WERI-Rb-1 (cell line): ENCODE data around the gene PLEKHH1.

ENCODE experiments used
- DNase-seq: peaks from one replicate; pipeline ENCODE4 v3.0.0-alpha.2; 2020
- H3K27ac ChIP-seq: fragments of 250-450 bp; sonication (Bioruptor Pico); 2 replicates; pipeline ENCODE4 v1.5.1; 2020; ENCODE audit warnings: mild to moderate bottlenecking, moderate library complexity
- H3K27me3 ChIP-seq: fragments of 250-450 bp; sonication (Bioruptor Pico); 2 replicates; pipeline ENCODE4 v1.5.1; 2021; ENCODE audit warnings: mild to moderate bottlenecking, low read depth, moderate library complexity; ENCODE audit not compliant: insufficient read depth, severe bottlenecking
- H3K36me3 ChIP-seq: fragments of 250-450 bp; sonication (Bioruptor Pico); 2 replicates; pipeline ENCODE4 v1.5.1; 2020; ENCODE audit warnings: mild to moderate bottlenecking, moderate library complexity
- H3K4me3 ChIP-seq: 2 replicates; pipeline ENCODE4 v1.5.1; 2011; ENCODE audit warnings: low read depth, mild to moderate bottlenecking, control low read depth, low read length
- H3K9me3 ChIP-seq: fragments of 250-450 bp; sonication (Bioruptor Pico); 2 replicates; pipeline ENCODE4 v1.5.1; 2021; ENCODE audit warnings: mild to moderate bottlenecking, moderate library complexity; ENCODE audit not compliant: severe bottlenecking
- CTCF ChIP-seq: IDR thresholded peaks from 2 replicates; pipeline ENCODE4 v1.5.1; 2011; ENCODE audit warnings: low read depth, mild to moderate bottlenecking, control low read depth, inconsistent platforms, low read length

The PLEKHH1 gene

GRCh38 chr14:67493092-67493717 is 39.9 kb upstream of the PLEKHH1 start:
- no peaks in the 10 kb centered on the region for H3K27me3 ChIP-seq
- no peak overlapping the region for H3K4me3 ChIP-seq
- H3K27ac ChIP-seq: no peak overlapping the region; the same call in 1 of the 2 replicates
- TF ChIP-seq CTCF: no peak
- H3K36me3 ChIP-seq: no peaks in the 10 kb centered on the region
- peaks cover 15% of the 10 kb centered on the region for H3K9me3 ChIP-seq
- no peak for DNase-seq

- peaks cover 15% of the 10 kb centered on the region for H3K9me3 ChIP-seq
- H3K27me3 ChIP-seq: no peaks in the 10 kb centered on the region
- H3K27ac ChIP-seq: no peak overlapping the region
- no peaks in the 10 kb centered on the region for H3K36me3 ChIP-seq
- no peak for TF ChIP-seq CTCF
- no peak for DNase-seq
- H3K4me3 ChIP-seq: no peak overlapping the region
These were observed 37.3 kb upstream of the PLEKHH1 start for GRCh38 chr14:67495827-67496226.

- no peak for DNase-seq
- no peaks in the 10 kb centered on the region for H3K36me3 ChIP-seq
- H3K27me3 ChIP-seq: no peaks in the 10 kb centered on the region
- H3K9me3 ChIP-seq: peaks cover 15% of the 10 kb centered on the region
- no peak overlapping the region for H3K4me3 ChIP-seq
- TF ChIP-seq CTCF: no peak
- no peak overlapping the region for H3K27ac ChIP-seq
These were observed 35.9 kb upstream of the PLEKHH1 start for GRCh38 chr14:67497216-67497615.

GRCh38 chr14:67497716-67498115 is 35.4 kb upstream of the PLEKHH1 start:
- no peaks in the 10 kb centered on the region for H3K36me3 ChIP-seq
- TF ChIP-seq CTCF: no peak
- no peak overlapping the region for H3K27ac ChIP-seq
- H3K27me3 ChIP-seq: no peaks in the 10 kb centered on the region
- no peak overlapping the region for H3K4me3 ChIP-seq
- no peak for DNase-seq
- H3K9me3 ChIP-seq: peaks cover 15% of the 10 kb centered on the region

- no peak overlapping the region for H3K27ac ChIP-seq
- H3K36me3 ChIP-seq: no peaks in the 10 kb centered on the region
- DNase-seq: no peak
- no peak for TF ChIP-seq CTCF
- H3K9me3 ChIP-seq: no peaks in the 10 kb centered on the region
- H3K27me3 ChIP-seq: no peaks in the 10 kb centered on the region
- H3K4me3 ChIP-seq: no peak overlapping the region
These were observed 32.1 kb upstream of the PLEKHH1 start for GRCh38 chr14:67500981-67501380.

- H3K27ac ChIP-seq: no peak overlapping the region
- no peak for DNase-seq
- H3K36me3 ChIP-seq: no peaks in the 10 kb centered on the region
- H3K9me3 ChIP-seq: no peaks in the 10 kb centered on the region
- no peaks in the 10 kb centered on the region for H3K27me3 ChIP-seq
- no peak for TF ChIP-seq CTCF
- H3K4me3 ChIP-seq: no peak overlapping the region
These were observed 31.4 kb upstream of the PLEKHH1 start for GRCh38 chr14:67501670-67502069.
